SK-N-SH treated with all-trans-retinoic acid at 6 μM for 48 hours (cell line): ENCODE measurements around the gene RTN4RL1.

Experiments
- ATAC-seq: fragments of 200-7000 bp; cut with Tn5 transposase; 3 replicates; pipeline ENCODE4 v1.9.1; 2020; ENCODE audit warnings: mild to moderate bottlenecking, moderate library complexity
- ARNTL ChIP-seq: fragments of 450-650 bp; formaldehyde crosslinking; IDR thresholded peaks from 2 replicates; pipeline ENCODE4 v1.5.0; 2020; ENCODE audit warnings: low read depth, mild to moderate bottlenecking, moderate library complexity, borderline replicate concordance
- CSDC2 ChIP-seq: fragments of 250-450 bp; sonication (Bioruptor Pico); IDR thresholded peaks from 2 replicates; pipeline ENCODE4 v1.5.0; 2020; ENCODE audit warnings: mild to moderate bottlenecking, moderate library complexity
- ESRRG ChIP-seq: fragments of 250-450 bp; sonication (Bioruptor Pico); IDR thresholded peaks from 2 replicates; pipeline ENCODE4 v1.6.1; 2021; ENCODE audit warnings: mild to moderate bottlenecking
- OSR1 ChIP-seq: fragments of 250-450 bp; sonication (Bioruptor Pico); IDR thresholded peaks from 2 replicates; pipeline ENCODE4 v1.8.0; 2022; ENCODE audit warnings: moderate library complexity, mild to moderate bottlenecking, inconsistent platforms
- SNAI2 ChIP-seq: fragments of 250-450 bp; sonication (Bioruptor Pico); IDR thresholded peaks from 2 replicates; pipeline ENCODE4 v1.5.0; 2020; ENCODE audit warnings: mild to moderate bottlenecking, moderate library complexity
- TCF4 ChIP-seq: fragments of 250-450 bp; sonication (Bioruptor Pico); IDR thresholded peaks from 2 replicates; pipeline ENCODE4 v1.8.0; 2021; ENCODE audit warnings: mild to moderate bottlenecking, moderate library complexity, borderline replicate concordance
- ZC3H10 ChIP-seq: fragments of 250-450 bp; sonication (Bioruptor Pico); IDR thresholded peaks from 2 replicates; pipeline ENCODE4 v1.5.1; 2021; ENCODE audit warnings: mild to moderate bottlenecking, moderate library complexity
- ZFP3 ChIP-seq: fragments of 250-450 bp; sonication (Bioruptor Pico); IDR thresholded peaks from 2 replicates; pipeline ENCODE4 v1.5.0; 2020; ENCODE audit warnings: mild to moderate bottlenecking, moderate library complexity
- ZFP30 ChIP-seq: fragments of 450-650 bp; formaldehyde crosslinking; IDR thresholded peaks from 2 replicates; pipeline ENCODE4 v1.5.0; 2022; ENCODE audit warnings: mild to moderate bottlenecking, moderate library complexity
- ZNF8 ChIP-seq: fragments of 450-650 bp; formaldehyde crosslinking; IDR thresholded peaks from 2 replicates; pipeline ENCODE4 v1.5.0; 2020; ENCODE audit warnings: mild to moderate bottlenecking, moderate library complexity
- TF ChIP-seq, protein P1 (sequence below): fragments of 250-450 bp; sonication (Bioruptor Pico); IDR thresholded peaks from 2 replicates; pipeline ENCODE4 v1.8.0; 2020; ENCODE audit warnings: mild to moderate bottlenecking, moderate library complexity, borderline replicate concordance
- TF ChIP-seq, protein P2 (sequence below): fragments of 250-450 bp; sonication (Bioruptor Pico); IDR thresholded peaks from 2 replicates; pipeline ENCODE4 v1.5.0; 2020; ENCODE audit warnings: mild to moderate bottlenecking, moderate library complexity
- TF ChIP-seq, protein P3 (sequence below): fragments of 250-450 bp; sonication (Bioruptor Pico); IDR thresholded peaks from 2 replicates; pipeline ENCODE4 v1.5.1; 2020; ENCODE audit warnings: low read depth, mild to moderate bottlenecking, moderate library complexity
- TF ChIP-seq, protein P4 (sequence below): fragments of 250-450 bp; sonication (Bioruptor Pico); IDR thresholded peaks from 2 replicates; pipeline ENCODE4 v1.5.1; 2021; ENCODE audit warnings: mild to moderate bottlenecking, moderate library complexity

RTN4RL1 gene

DNA sequence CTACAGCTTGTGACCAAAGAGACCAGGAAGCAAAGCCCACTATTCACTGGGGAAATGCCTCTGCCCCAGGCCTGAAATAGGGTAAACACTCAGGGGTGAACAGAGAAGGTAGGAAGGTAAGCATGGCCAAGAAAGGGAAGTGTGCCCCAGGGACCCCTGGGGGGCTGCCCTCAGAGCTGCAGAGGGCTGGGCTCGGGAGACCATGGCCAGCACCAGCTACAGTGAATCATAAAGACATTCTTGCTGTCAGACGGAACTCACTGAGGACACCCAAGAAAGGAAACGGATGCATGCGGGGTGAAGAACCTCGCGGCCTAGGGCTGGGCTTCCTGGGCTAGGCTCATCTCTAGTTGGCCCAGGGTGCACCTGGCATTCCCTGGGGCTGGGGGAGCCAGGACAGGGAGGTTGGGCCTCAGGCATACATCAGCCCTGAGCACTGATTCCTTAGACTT is 39.4 kb upstream of the RTN4RL1 start (continued):
- TF ChIP-seq, protein P1, sequence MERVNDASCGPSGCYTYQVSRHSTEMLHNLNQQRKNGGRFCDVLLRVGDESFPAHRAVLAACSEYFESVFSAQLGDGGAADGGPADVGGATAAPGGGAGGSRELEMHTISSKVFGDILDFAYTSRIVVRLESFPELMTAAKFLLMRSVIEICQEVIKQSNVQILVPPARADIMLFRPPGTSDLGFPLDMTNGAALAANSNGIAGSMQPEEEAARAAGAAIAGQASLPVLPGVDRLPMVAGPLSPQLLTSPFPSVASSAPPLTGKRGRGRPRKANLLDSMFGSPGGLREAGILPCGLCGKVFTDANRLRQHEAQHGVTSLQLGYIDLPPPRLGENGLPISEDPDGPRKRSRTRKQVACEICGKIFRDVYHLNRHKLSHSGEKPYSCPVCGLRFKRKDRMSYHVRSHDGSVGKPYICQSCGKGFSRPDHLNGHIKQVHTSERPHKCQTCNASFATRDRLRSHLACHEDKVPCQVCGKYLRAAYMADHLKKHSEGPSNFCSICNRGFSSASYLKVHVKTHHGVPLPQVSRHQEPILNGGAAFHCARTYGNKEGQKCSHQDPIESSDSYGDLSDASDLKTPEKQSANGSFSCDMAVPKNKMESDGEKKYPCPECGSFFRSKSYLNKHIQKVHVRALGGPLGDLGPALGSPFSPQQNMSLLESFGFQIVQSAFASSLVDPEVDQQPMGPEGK (CRISPR knock-in tag): no peak
- TF ChIP-seq, protein P2, sequence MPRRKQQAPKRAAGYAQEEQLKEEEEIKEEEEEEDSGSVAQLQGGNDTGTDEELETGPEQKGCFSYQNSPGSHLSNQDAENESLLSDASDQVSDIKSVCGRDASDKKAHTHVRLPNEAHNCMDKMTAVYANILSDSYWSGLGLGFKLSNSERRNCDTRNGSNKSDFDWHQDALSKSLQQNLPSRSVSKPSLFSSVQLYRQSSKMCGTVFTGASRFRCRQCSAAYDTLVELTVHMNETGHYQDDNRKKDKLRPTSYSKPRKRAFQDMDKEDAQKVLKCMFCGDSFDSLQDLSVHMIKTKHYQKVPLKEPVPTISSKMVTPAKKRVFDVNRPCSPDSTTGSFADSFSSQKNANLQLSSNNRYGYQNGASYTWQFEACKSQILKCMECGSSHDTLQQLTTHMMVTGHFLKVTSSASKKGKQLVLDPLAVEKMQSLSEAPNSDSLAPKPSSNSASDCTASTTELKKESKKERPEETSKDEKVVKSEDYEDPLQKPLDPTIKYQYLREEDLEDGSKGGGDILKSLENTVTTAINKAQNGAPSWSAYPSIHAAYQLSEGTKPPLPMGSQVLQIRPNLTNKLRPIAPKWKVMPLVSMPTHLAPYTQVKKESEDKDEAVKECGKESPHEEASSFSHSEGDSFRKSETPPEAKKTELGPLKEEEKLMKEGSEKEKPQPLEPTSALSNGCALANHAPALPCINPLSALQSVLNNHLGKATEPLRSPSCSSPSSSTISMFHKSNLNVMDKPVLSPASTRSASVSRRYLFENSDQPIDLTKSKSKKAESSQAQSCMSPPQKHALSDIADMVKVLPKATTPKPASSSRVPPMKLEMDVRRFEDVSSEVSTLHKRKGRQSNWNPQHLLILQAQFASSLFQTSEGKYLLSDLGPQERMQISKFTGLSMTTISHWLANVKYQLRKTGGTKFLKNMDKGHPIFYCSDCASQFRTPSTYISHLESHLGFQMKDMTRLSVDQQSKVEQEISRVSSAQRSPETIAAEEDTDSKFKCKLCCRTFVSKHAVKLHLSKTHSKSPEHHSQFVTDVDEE (CRISPR knock-in tag): no peak

DNA sequence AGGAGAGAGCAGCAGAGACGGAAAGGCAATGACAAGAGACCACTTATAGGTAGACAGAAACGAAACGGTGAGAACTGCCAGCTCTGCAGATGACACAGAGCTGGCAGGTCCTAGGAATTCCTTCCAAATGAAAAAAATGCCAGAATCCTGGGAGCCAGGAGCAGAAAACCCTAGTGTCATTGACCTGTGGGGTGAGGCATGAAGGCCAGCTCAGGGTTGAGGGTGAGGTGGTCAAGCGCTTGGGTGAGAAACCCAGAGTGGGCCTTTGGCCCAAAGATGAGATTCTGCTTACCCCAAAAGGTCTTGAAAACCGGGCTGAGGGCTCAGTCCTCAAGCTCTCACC is 39.0 kb upstream of the RTN4RL1 start:
- no peak for ATAC-seq

DNA sequence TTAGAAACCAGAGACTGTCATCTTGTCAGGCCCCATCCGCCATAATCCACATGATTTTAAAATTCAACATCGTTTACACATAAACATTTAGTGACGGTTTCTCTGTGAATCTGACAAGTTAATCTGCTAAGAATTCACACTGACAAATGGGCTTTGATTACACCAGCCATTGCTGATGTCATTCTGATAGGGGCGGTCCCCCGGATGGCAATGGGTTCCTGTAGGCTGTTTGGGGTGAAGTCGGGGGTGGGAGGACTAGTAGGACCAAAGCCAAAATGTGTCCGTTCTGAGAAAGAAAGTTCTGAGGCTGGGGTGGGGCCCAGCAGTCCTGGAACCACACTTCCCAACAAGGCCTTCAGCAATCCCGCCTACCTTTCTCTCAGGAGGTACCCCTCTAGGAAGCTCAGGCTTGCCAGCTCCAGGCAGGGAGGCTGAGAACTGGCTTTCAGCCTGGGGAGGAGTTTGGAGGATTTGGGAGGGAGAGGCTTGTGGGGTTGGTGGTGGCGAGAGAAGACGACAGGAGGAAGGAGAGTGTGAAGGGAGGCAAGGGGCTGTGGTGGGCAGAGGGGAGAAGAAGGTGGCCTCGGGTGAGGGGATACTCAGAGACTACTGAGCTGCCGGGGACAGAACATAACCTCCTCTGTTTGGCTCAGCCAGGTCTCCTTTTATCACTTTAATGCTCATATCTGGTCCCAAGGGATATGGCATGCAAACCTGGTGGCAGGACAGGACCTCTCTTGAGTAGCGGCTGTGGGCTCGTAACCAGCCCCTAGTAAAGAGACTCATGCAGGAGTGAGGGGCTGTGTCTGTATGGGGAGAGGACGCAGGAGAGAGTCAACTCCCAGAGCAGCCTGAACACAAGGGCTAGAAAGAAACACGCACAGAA is 38.4 kb upstream of the RTN4RL1 start:
- TF ChIP-seq, protein P1 (CRISPR knock-in tag): no peak
- TF ChIP-seq ZC3H10 (no peak), CSDC2 (CRISPR knock-in tag) (no peak), TCF4 (CRISPR knock-in tag) (no peak), ESRRG (CRISPR knock-in tag) (no peak), ZFP30 (CRISPR knock-in tag) (no peak), ZFP3 (CRISPR knock-in tag) (no peak), OSR1 (CRISPR knock-in tag) (no peak), ZNF8 (CRISPR knock-in tag) (no peak), SNAI2 (no peak)
- TF ChIP-seq, protein P2 (CRISPR knock-in tag): no peak
- TF ChIP-seq, protein P3, sequence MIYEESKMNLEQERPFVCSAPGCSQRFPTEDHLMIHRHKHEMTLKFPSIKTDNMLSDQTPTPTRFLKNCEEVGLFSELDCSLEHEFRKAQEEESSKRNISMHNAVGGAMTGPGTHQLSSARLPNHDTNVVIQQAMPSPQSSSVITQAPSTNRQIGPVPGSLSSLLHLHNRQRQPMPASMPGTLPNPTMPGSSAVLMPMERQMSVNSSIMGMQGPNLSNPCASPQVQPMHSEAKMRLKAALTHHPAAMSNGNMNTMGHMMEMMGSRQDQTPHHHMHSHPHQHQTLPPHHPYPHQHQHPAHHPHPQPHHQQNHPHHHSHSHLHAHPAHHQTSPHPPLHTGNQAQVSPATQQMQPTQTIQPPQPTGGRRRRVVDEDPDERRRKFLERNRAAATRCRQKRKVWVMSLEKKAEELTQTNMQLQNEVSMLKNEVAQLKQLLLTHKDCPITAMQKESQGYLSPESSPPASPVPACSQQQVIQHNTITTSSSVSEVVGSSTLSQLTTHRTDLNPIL (CRISPR knock-in tag): no peak
- TF ChIP-seq, protein P4, sequence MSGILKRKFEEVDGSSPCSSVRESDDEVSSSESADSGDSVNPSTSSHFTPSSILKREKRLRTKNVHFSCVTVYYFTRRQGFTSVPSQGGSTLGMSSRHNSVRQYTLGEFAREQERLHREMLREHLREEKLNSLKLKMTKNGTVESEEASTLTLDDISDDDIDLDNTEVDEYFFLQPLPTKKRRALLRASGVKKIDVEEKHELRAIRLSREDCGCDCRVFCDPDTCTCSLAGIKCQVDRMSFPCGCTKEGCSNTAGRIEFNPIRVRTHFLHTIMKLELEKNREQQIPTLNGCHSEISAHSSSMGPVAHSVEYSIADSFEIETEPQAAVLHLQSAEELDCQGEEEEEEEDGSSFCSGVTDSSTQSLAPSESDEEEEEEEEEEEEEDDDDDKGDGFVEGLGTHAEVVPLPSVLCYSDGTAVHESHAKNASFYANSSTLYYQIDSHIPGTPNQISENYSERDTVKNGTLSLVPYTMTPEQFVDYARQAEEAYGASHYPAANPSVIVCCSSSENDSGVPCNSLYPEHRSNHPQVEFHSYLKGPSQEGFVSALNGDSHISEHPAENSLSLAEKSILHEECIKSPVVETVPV (CRISPR knock-in tag): no peak
- ATAC-seq: no peak

More for the DNA sequence above, 39.0 kb upstream of the RTN4RL1 start:
- TF ChIP-seq ARNTL (CRISPR knock-in tag) (no peak), OSR1 (CRISPR knock-in tag) (no peak)
